Right lobe of liver (tissue), 6 donors: ENCODE measurements around the gene ZKSCAN5. TPM values are rescaled to one million over a fixed set of nuclear protein-coding genes. Genes with fewer than 3 reads are reported as not detected.
"Not testable (repeated sequence)": the region's sequence is repeated elsewhere in the genome, so short reads cannot be mapped to it uniquely, and the experiment has no call there.

Experiments used
- ATAC-seq, 4 donors: fragments of 200-7000 bp; cut with Tn5 transposase; one replicate each; pipeline ENCODE4 v1.9.1; 2020; ENCODE audit warnings: mild to moderate bottlenecking in 4 of 4, moderate library complexity in 4 of 4
- DNase-seq, 3 donors: peaks; one replicate each; pipeline ENCODE4 v3.0.0-alpha.2; 2020
- H3K27ac ChIP-seq, 3 donors: fragments of 200-600 bp; one replicate each; pipeline ENCODE4 v1.8.0; 2022
- H3K27me3 ChIP-seq, 2 donors: fragments of 200-600 bp; one replicate each; pipeline ENCODE4 v1.8.0; 2022
- H3K36me3 ChIP-seq, 4 donors: fragments of 200-600 bp; sonication (generic) in 1 of 4; one replicate each; pipeline versions ENCODE4 v1.5.1 to v1.8.0; 2017 to 2022; ENCODE audit warnings: control low read depth in 1 of 4
- H3K4me1 ChIP-seq, 4 donors: fragments of 200-600 bp; sonication (generic) in 1 of 4; one replicate each; pipeline versions ENCODE4 v1.5.1 to v1.8.0; 2017 to 2022; ENCODE audit warnings: control low read depth in 1 of 4
- H3K4me3 ChIP-seq, 3 donors: fragments of 200-600 bp; one replicate each; pipeline ENCODE4 v1.8.0; 2022
- H3K9me3 ChIP-seq, 4 donors: fragments of 200-600 bp; sonication (generic) in 1 of 4; one replicate each; pipeline versions ENCODE4 v1.5.1 to v1.8.0; 2017 to 2022; ENCODE audit warnings: control low read depth in 1 of 4
- CTCF ChIP-seq, 4 donors: fragments of 200-600 bp in 3 of 4; fragments of 450-650 bp in 1 of 4; IDR thresholded peaks; one replicate each; pipeline versions ENCODE4 v1.5.1 to v1.8.0; 2016 to 2022; ENCODE audit warnings: antibody characterized with exemption in 4 of 4, mild to moderate bottlenecking in 2 of 4
- POLR2A ChIP-seq: fragments of 450-650 bp; IDR thresholded peaks from one replicate; pipeline ENCODE4 v1.6.1; 2017; ENCODE audit warnings: antibody characterized with exemption, mild to moderate bottlenecking
- WGBS: methylation state at CpG from one replicate; pipeline ENCODE4 v1.1.6; 2018; ENCODE audit warnings: low coverage, low lambda C conversion rate; ENCODE audit not compliant: insufficient coverage; ENCODE audit errors: missing lambda C conversion rate; 5-methylcytosine and 5-hydroxymethylcytosine counted together
- intact Hi-C, 2 donors: fragments of 100-400 bp; cut with DNase I; formaldehyde crosslinking; loops; one replicate each; pipeline versions ENCODE4 v1.11.2 to v1.14.1; 2022
- total RNA-seq, 6 experiments: library from RNA; depleted of rRNA in 2 of 6; stranded (reverse); fragments of >200 nt in 2 of 6; fragmentation: NEBNext Ultra II Directional in 3 of 6; extraction: Animal tissue kit (Norgen Biotek cat#: 25700) in 3 of 6; gene quantifications; one replicate each; pipeline versions ENCODE4 v1.1.0 to v1.2.4, GENCODE V29; 2016 to 2023
- donor health status: DM: no; HTN: yes; CAD: no.
- donor health status: DM: no; HTN: no; CAD: no.
- donor health status: DM: no; HTN: no; CAD: no.
- donor health status: DM: no; HTN: yes; CAD: no.
- donor health status: DM: no; HTN: yes; CAD: no.

Gene ZKSCAN5
- total RNA-seq, 6 experiments from 2014 or later: 2.7 to 4.4 (median 3.1) TPM

- TF ChIP-seq CTCF (IDR thresholded peaks at IDR 0.05) (no peak), POLR2A (no peak)
- Histone ChIP-seq H3K4me1 (peaks cover 0 to 11% (median 4%) of the 10 kb centered on the region in 4 donors), H3K27me3 (no peaks in the 10 kb centered on the region), H3K27ac (no peak overlapping the region), H3K36me3 (peaks cover 15 to 55% (median 32%) of the 10 kb centered on the region in 4 donors), H3K9me3 (no peaks in the 10 kb centered on the region), H3K4me3 (no peak overlapping the region)
- intact Hi-C loops: no loop called here
- DNase-seq (no peak), ATAC-seq (peak in 1 of 4 donors; percentile 17)
- 46% methylated on average over 2 of the region's 2 CpGs for WGBS
Measured at GRCh38 chr7:99562832-99563231, 58.4 kb downstream of the ZKSCAN5 start.

GRCh38 chr7:99563650-99564049, 59.2 kb downstream of the ZKSCAN5 start:
- no peak for ATAC-seq
- Histone ChIP-seq H3K9me3 (no peaks in the 10 kb centered on the region), H3K27ac (no peak overlapping the region), H3K4me1 (peaks cover 0 to 11% (median 4%) of the 10 kb centered on the region in 4 donors), H3K36me3 (peaks cover 15 to 55% (median 32%) of the 10 kb centered on the region in 4 donors), H3K4me3 (no peak overlapping the region), H3K27me3 (no peaks in the 10 kb centered on the region)
- intact Hi-C loops: no loop called here
- DNase-seq: no peak
- 88% methylated on average over 7 of the region's 10 CpGs for WGBS
- TF ChIP-seq POLR2A (no peak), CTCF (IDR thresholded peaks at IDR 0.05) (no peak)

- H3K4me3 ChIP-seq, DNase-seq, H3K27me3 ChIP-seq, H3K4me1 ChIP-seq, H3K9me3 ChIP-seq, intact Hi-C loops, ATAC-seq, H3K27ac ChIP-seq: not testable (repeated sequence)
- WGBS: 96% methylated on average over 5 of the region's 7 CpGs
- peaks cover 0 to 49% (median 19%) of the 10 kb centered on the region in 4 donors for H3K36me3 ChIP-seq
Measured at GRCh38 chr7:99568770-99569169, 64.3 kb downstream of the ZKSCAN5 start.

GRCh38 chr7:99571768-99572167, 67.3 kb downstream of the ZKSCAN5 start:
- Histone ChIP-seq H3K27me3 (no peaks in the 10 kb centered on the region), H3K27ac (no peak overlapping the region), H3K36me3 (peaks cover 0 to 28% (median 4%) of the 10 kb centered on the region in 4 donors), H3K9me3 (no peaks in the 10 kb centered on the region), H3K4me3 (no peak overlapping the region), H3K4me1 (no peaks in the 10 kb centered on the region)
- DNase-seq (no peak), ATAC-seq (peak; percentile 26 to 74 (median 38))
- intact Hi-C loops: no loop called here
- TF ChIP-seq POLR2A (no peak), CTCF (IDR thresholded peaks at IDR 0.05) (no peak)
- WGBS: 89% methylated on average over 3 of the region's 3 CpGs

- TF ChIP-seq POLR2A (no peak), CTCF (IDR thresholded peaks at IDR 0.05) (no peak)
- no peak for DNase-seq
- H3K27me3 ChIP-seq: no peaks in the 10 kb centered on the region
- intact Hi-C loops: no loop called here
- no peaks in the 10 kb centered on the region for H3K4me1 ChIP-seq
- no peak for ATAC-seq
- peaks cover 0 to 28% (median 4%) of the 10 kb centered on the region in 4 donors for H3K36me3 ChIP-seq
- H3K27ac ChIP-seq: no peak overlapping the region
- no peaks in the 10 kb centered on the region for H3K9me3 ChIP-seq
- WGBS: 100% methylated on average over 1 of the region's 1 CpG
- no peak overlapping the region for H3K4me3 ChIP-seq
Measured at GRCh38 chr7:99573257-99573656, 68.8 kb downstream of the ZKSCAN5 start.
